Tibial nerve (tissue), 4 donors: Measurements from ENCODE around the gene PADI1. TPM values are rescaled to one million over a fixed set of nuclear protein-coding genes. Genes with fewer than 3 reads are reported as not detected.

Source experiments
- DNase-seq, 2 donors: peaks; one replicate each; pipeline ENCODE4 v3.0.0-alpha.2; 2019; ENCODE audit warnings: low spot score in 2 of 2
- H3K27ac ChIP-seq, 4 donors: fragments of 200-600 bp; sonication (generic) in 3 of 4; one replicate each; pipeline ENCODE4 v1.5.1; 2017 to 2019; ENCODE audit warnings: mild to moderate bottlenecking in 1 of 4
- H3K27me3 ChIP-seq, 2 donors: fragments of 200-600 bp; sonication (generic) in 1 of 2; one replicate each; pipeline versions ENCODE4 v1.5.1 to v1.6.0; 2017 to 2019
- H3K36me3 ChIP-seq, 3 donors: fragments of 200-600 bp; sonication (generic); one replicate each; pipeline ENCODE4 v1.5.1; 2018 to 2019
- H3K4me1 ChIP-seq, 4 donors: fragments of 200-600 bp; sonication (generic) in 3 of 4; one replicate each; pipeline ENCODE4 v1.5.1; 2017 to 2019
- H3K4me3 ChIP-seq, 4 donors: fragments of 200-600 bp; sonication (generic) in 3 of 4; one replicate each; pipeline ENCODE4 v1.5.1; 2017 to 2019; ENCODE audit warnings: mild to moderate bottlenecking in 1 of 4, moderate library complexity in 1 of 4
- H3K9me3 ChIP-seq, 4 donors: fragments of 200-600 bp; sonication (generic) in 3 of 4; one replicate each; pipeline ENCODE4 v1.5.1; 2017 to 2019
- EP300 ChIP-seq, 2 donors: sonication (generic); formaldehyde crosslinking; IDR thresholded peaks; one replicate each; pipeline ENCODE4 v1.6.1; 2017; ENCODE audit warnings: antibody characterized with exemption in 2 of 2, mild to moderate bottlenecking in 1 of 2
- POLR2A ChIP-seq, 2 donors: fragments of 450-650 bp; IDR thresholded peaks; one replicate each; pipeline ENCODE4 v1.6.1; 2017; ENCODE audit warnings: antibody characterized with exemption in 2 of 2, mild to moderate bottlenecking in 2 of 2, moderate library complexity in 2 of 2
- WGBS, 2 donors: methylation state at CpG; one replicate each; pipeline ENCODE4 v1.1.5; 2018; 5-methylcytosine and 5-hydroxymethylcytosine counted together
- total RNA-seq, 4 donors: library from RNA; depleted of rRNA; stranded (reverse); fragments of >200 nt; gene quantifications; one replicate each; pipeline ENCODE4 v1.1.0, GENCODE V29; 2016
- TF ChIP-seq, protein P1 (sequence below), 5 experiments: fragments of 200-600 bp in 3 of 5; fragments of 450-650 bp in 2 of 5; sonication (generic) in 3 of 5; IDR thresholded peaks; one replicate each; pipeline ENCODE4 v1.5.1; 2016 to 2019; ENCODE audit warnings: antibody characterized with exemption in 5 of 5, mild to moderate bottlenecking in 3 of 5, moderate library complexity in 2 of 5

Gene PADI1
- total RNA-seq, 4 donors from 2014 or later: not detected

DNA sequence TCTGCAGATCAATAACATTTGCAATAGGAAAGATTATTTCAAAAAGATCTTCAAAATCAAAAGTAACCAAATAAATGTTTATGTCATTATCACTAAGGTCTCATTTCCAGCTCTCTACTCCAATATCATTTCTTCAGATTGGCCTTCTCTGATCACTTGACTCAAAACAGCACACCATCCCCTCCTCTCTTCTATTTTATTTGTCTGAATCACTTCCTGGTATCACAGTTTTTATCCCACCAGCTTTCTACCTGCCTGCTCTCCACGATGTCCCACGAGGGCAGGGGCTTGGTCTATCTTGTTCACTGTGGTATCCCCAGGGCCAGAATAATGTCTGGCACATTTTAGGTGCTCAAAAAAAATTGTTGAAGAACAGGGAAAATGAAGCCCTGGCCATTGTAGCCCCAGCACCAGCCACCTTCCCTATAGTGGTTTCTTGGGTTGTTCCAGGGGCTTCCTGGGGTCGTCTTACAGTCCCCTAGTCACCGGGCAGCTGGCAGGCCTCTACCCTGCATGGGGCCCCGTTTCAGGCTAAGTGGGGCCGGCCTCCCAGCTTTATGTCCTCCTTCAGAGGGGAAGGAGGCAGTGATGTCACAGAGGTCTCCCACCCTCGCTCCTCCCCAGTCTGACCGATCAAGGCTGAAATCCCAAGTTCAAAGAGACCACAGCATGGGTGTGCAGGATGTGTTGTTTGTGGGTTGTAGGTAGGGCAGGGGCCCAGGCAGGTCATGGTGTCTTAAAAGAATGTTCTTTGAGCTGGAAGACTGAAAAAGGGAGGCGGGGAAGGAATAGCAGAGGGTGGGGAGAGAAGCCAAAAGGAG lies 3.5 kb upstream of the PADI1 start:
- TF ChIP-seq POLR2A (IDR thresholded peaks at IDR 0.05) (no peak), EP300 (IDR thresholded peaks at IDR 0.05) (no peak)
- TF ChIP-seq, protein P1, sequence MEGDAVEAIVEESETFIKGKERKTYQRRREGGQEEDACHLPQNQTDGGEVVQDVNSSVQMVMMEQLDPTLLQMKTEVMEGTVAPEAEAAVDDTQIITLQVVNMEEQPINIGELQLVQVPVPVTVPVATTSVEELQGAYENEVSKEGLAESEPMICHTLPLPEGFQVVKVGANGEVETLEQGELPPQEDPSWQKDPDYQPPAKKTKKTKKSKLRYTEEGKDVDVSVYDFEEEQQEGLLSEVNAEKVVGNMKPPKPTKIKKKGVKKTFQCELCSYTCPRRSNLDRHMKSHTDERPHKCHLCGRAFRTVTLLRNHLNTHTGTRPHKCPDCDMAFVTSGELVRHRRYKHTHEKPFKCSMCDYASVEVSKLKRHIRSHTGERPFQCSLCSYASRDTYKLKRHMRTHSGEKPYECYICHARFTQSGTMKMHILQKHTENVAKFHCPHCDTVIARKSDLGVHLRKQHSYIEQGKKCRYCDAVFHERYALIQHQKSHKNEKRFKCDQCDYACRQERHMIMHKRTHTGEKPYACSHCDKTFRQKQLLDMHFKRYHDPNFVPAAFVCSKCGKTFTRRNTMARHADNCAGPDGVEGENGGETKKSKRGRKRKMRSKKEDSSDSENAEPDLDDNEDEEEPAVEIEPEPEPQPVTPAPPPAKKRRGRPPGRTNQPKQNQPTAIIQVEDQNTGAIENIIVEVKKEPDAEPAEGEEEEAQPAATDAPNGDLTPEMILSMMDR (IDR thresholded peaks at IDR 0.05): no peak
- Histone ChIP-seq H3K4me1 (no peaks in the 10 kb centered on the region), H3K27ac (no peak overlapping the region), H3K4me3 (no peak overlapping the region), H3K27me3 (no peaks in the 10 kb centered on the region), H3K9me3 (no peaks in the 10 kb centered on the region), H3K36me3 (no peaks in the 10 kb centered on the region)
- DNase-seq: no peak
- WGBS, 2 donors: 36 to 41% methylated on average over 9 of the region's 9 CpGs

DNA sequence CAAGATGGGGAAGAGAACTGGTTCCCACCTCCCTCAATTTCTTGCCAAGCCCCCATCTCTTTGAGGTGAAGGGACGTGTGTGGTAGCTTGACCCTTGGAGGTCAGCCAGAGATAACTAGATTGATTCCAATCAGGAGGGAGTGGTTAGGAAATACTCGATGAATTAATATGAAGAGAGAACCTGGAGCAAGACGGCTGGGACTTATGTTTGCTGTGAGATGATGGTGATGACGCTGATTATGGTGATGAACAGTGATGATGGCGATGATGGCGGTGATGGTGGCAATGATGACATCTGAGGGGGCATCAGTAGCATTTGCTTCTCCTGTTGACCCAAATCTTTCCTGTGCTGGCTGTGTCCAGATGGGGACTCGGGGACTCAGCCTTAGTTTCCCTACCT lies 724 bp downstream of the PADI1 start:
- TF ChIP-seq POLR2A (IDR thresholded peaks at IDR 0.05) (no peak), EP300 (IDR thresholded peaks at IDR 0.05) (no peak)
- TF ChIP-seq, protein P1 (IDR thresholded peaks at IDR 0.05): no peak
- no peaks in the 10 kb centered on the region for H3K9me3 ChIP-seq
- H3K36me3 ChIP-seq: no peaks in the 10 kb centered on the region
- H3K27ac ChIP-seq: no peak overlapping the region
- no peaks in the 10 kb centered on the region for H3K4me1 ChIP-seq
- H3K4me3 ChIP-seq: no peak overlapping the region
- DNase-seq: no peak
- H3K27me3 ChIP-seq: no peaks in the 10 kb centered on the region
- WGBS, 2 donors: 84 to 85% methylated on average over 7 of the region's 7 CpGs

DNA sequence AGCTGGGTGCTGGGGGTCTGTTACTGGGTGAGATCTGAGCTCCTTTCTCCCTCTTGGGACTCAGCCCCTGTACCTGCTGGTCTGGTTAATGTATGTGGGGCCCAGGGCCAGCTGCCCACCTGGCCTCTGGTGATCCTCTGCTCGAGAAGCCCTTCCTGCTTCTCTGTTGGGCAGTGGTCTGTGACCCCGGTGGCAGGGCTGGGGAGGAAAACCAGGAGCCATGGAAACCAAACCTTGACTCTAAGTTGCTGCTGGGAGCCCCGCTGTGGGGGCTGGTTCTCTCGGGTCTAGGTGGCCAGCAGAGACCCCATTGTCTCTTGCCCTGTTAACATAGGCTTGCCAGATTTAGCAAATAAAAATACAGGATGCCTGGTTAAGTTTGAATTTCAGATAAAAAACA lies 1.3 kb downstream of the PADI1 start:
- H3K27ac ChIP-seq: no peak overlapping the region
- DNase-seq: no peak
- H3K27me3 ChIP-seq: no peaks in the 10 kb centered on the region
- 53 to 55% methylated on average over 4 of the region's 4 CpGs for WGBS, 2 donors
- H3K9me3 ChIP-seq: no peaks in the 10 kb centered on the region
- no peaks in the 10 kb centered on the region for H3K36me3 ChIP-seq
- no peak for TF ChIP-seq POLR2A (IDR thresholded peaks at IDR 0.05)
- H3K4me3 ChIP-seq: no peak overlapping the region
- no peaks in the 10 kb centered on the region for H3K4me1 ChIP-seq

DNA sequence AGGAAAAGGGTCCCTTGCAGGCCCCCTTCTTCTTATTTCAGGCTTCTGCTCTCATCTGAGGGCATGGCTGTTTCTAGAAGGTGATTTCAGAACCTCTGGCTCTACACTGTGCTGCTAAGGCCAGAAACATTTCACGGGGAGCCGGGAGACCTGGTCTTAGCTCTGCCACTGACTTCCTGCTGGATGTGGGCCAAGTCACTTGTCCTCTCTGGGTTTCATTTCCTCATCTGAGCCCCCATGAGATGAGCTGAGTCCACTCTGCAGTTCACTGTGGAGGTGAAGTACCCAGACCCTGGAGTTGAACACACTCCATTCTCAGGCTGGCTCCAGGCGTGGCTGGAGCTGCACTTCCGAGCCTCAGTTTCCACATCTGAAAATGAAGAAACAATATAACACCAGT lies 2.1 kb downstream of the PADI1 start:
- no peak for TF ChIP-seq EP300 (IDR thresholded peaks at IDR 0.05)
- TF ChIP-seq POLR2A (IDR thresholded peaks at IDR 0.05): no peak
- TF ChIP-seq, protein P1 (IDR thresholded peaks at IDR 0.05): no peak

DNA sequence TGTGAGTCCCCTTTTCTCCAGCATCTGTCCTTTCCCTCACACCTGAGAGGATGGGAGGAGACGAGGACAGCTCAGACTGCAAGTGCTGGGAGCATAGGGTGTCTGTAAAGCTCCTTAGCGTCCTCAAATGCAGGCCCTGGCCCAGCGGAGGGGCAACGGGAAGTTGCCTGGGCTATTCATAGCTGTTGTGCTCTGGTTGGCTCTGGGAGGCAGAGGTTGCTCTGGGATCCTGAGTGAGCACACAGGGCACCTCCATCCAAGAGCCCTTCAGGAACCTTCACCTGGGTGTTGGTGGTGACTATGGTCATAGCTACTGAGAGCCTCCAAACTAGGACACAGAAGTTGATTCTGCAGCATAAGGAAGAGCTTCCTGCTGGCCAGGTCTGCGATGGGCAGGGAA lies 2.6 kb downstream of the PADI1 start:
- peaks cover 0 to 4% of the 10 kb centered on the region in 2 donors for H3K27me3 ChIP-seq
- H3K27ac ChIP-seq: no peak overlapping the region
- WGBS, 2 donors: 71 to 80% methylated on average over 4 to 5 of the region's 5 CpGs
- peaks cover 0 to 2% (median 0%) of the 10 kb centered on the region in 4 donors for H3K4me1 ChIP-seq
- no peak for DNase-seq
- H3K4me3 ChIP-seq: no peak overlapping the region
- H3K36me3 ChIP-seq: no peaks in the 10 kb centered on the region
- TF ChIP-seq POLR2A (IDR thresholded peaks at IDR 0.05) (no peak), EP300 (IDR thresholded peaks at IDR 0.05) (no peak)
- TF ChIP-seq, protein P1 (IDR thresholded peaks at IDR 0.05): no peak
- H3K9me3 ChIP-seq: no peaks in the 10 kb centered on the region

More for the DNA sequence above, 2.1 kb downstream of the PADI1 start:
- Histone ChIP-seq H3K4me3 (no peak overlapping the region), H3K36me3 (no peaks in the 10 kb centered on the region), H3K4me1 (no peaks in the 10 kb centered on the region), H3K27ac (no peak overlapping the region), H3K9me3 (no peaks in the 10 kb centered on the region), H3K27me3 (peaks cover 0 to 2% of the 10 kb centered on the region in 2 donors)
- peak; percentile 24 to 66 for DNase-seq
- WGBS, 2 donors: 49 to 53% methylated on average over 4 of the region's 4 CpGs
